ELR (cell line): Measurements from ENCODE around the gene CMTM2.

Experiments
- DNase-seq: peaks from one replicate; pipeline ENCODE4 v3.0.0-alpha.2; 2015; ENCODE audit warnings: low read depth

CMTM2 gene, protein sequence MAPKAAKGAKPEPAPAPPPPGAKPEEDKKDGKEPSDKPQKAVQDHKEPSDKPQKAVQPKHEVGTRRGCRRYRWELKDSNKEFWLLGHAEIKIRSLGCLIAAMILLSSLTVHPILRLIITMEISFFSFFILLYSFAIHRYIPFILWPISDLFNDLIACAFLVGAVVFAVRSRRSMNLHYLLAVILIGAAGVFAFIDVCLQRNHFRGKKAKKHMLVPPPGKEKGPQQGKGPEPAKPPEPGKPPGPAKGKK

GRCh38 chr16:66578651-66579531 is at the start of gene CMTM2:
TSS of gene CMTM2 (plus strand) at chr16:66579463. CDS start at chr16:66579608, 145 bp downstream.
- no peak for DNase-seq

DNA sequence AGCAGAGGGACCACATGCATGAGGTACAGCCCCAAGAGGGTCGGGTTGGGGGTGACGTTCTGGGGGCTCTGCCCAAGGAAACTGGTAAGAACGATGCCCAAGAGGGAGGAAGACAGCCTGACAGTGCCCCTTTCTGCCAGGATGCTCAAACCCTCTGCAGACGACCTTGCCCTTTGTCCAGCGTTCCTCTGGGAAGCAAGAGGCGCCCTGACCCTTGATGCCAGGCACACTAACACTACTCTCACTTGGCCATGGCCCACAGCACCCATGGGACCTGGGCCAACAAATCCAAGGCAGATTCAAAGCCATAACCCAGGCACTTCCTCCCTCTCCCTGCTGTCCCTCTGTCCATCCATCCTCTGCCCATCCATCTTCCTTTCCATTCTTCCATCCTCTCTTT is 49.8 kb upstream of the CMTM2 start:
- no peak for DNase-seq

GRCh38 chr16:66534376-66534799 is 44.9 kb upstream of the CMTM2 start:
- DNase-seq = no peak

- no peak for DNase-seq
These were observed 42.7 kb upstream of the CMTM2 start for GRCh38 chr16:66536525-66536924.

DNA sequence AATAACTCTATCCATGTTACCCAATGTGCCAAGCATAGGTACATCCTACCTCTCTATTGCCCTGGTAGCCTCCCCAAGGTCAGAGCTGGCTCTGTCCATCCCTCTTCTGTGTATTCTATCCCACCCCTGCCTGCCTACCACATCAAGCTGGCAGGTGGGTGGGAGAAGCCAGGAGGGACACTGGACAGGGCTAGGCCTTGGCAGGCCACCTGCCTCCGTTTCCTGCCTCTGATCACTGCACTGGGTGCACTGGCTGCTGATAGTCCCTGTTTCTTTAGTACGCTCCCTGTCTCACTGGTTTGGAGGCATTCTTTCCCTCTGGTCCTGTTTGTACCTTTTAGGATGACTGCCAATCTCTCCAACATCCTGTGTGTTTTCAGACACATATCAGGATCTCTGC is 42.0 kb upstream of the CMTM2 start:
- DNase-seq = no peak

DNA sequence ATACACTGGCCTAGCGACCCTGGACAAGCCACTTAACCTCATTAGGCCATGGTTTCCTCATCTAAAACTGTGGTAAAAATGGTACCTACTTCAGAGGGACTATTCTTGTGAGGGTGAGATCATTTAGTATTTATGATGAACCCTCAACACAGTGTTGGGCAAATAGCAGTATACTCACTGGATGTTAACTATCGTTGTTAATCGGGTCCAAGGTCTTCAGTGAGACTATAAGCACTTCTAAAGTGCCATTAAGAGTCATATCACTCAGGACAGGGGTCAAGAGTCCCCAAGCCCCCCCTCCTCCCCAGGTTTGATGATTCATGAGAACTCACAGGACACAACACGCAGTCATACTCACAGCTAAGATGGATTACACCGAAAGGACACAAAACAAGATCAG is 40.4 kb upstream of the CMTM2 start:
- DNase-seq = no peak

- no peak for DNase-seq
These were observed 39.4 kb upstream of the CMTM2 start for GRCh38 chr16:66539623-66540469.

GRCh38 chr16:66541388-66542355 is 37.6 kb upstream of the CMTM2 start:
- DNase-seq = no peak

DNA sequence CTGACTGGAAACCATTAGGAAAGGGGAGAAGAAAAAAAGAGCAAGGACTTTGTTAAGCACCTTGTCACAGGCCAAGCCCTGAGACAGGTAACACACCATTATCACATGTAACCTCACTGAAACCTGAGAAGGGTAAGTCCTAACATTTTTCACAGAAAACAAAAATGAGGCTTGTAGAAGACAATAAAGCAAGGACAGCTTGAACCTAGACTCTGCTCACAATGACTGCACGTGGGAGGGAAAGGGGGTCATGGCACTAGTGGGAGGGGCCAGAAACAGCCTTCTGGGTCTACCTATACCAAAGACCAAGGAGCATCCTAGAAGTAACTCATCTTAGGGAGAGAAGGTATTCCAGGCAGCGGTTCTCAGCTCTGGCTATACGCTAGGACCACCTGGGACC is 36.9 kb upstream of the CMTM2 start:
- no peak for DNase-seq

DNA sequence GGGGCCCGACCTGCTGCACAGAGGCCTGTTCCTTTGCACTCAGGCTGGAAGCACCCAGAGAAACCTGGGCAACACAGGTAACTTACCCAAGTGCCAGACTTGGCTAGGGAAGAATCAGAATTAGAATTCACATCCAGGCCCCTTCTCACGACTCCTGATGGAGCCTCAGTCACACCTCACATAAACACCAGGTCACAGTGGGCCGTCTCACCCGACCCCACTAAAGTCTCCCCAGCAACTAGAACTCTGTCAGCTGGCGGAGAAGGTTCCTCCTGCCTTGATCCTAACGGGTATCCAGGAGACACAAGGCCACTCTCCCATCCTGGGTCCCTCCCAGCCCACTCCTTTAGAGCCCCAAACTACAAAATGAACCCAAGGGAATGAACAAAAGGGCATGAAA is 35.7 kb upstream of the CMTM2 start:
- no peak for DNase-seq

DNA sequence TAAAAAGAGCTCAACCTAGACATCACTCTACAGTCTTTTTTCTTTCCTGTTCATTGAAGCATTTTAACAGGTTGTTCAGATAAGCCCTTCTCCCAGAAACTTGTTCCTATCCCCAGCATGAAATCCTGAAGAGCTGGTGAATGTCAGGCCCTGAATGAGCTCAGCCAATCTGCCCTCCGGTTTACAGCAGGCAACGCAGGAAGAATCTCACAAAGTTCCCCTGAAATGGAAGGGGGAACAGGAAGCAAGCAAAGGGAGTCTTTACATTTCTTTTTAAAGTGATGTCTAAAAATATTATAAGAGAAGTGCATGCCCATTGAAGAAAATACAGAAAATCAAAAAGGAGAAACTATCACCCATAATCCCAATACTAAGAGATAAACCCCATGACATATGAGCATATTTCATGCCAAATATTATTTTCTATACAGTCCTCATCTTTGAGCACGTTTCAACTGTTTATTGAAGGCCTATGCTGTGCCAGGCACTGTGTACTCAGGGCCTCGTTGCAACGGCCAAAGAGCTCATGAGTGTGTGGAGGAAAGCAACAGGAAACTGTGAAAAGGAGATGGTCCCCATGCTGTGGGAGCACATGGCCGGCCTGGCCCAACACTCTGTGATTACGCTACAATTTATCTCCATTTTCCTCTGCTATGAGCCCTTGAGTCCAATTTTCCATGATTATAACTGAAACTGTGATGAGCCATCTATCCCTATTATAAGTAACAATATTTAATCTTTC is 35.1 kb upstream of the CMTM2 start:
- no peak for DNase-seq

GRCh38 chr16:66547101-66547989 is 31.9 kb upstream of the CMTM2 start:
- no peak for DNase-seq

- no peak for DNase-seq
These were observed 31.2 kb upstream of the CMTM2 start for GRCh38 chr16:66548068-66548467.

GRCh38 chr16:66548868-66549267 is 30.4 kb upstream of the CMTM2 start:
- no peak for DNase-seq

- DNase-seq = peak; percentile 81
These were observed 29.8 kb upstream of the CMTM2 start, which contains the start of gene TK2 for GRCh38 chr16:66549284-66550131. TSS of gene TK2 (minus strand) at chr16:66550122. CDS start at chr16:66550061, 61 bp downstream.

GRCh38 chr16:66551348-66551759 is 27.9 kb upstream of the CMTM2 start:
- DNase-seq = peak; percentile 73

DNA sequence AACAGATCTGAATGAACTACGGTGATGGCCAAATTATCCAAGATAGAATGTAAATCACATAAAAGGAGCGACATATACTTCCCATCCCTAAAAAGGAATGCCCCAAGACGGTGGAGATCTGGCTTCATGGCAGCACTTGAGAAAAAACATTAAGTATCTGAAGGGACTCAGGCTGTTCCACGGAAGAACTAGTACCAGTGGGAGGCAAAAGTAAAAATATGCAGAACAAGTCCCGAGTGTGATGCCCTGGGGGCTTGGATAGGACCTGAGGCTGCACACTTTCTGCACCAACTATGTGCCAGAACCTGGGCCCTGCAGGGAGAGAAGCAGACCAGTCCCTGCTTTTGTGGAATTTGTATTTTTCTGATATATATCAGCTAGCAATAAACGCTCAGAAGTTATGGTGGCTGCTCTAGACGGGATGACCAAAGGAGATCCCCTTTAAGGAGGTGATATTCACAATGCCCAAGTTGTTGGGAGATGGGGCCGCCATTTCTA is 27.4 kb upstream of the CMTM2 start:
- no peak for DNase-seq
